Keratinocyte (primary cell): ENCODE measurements around the gene GBP7. TPM values are rescaled to one million over a fixed set of nuclear protein-coding genes. Genes with fewer than 3 reads are reported as not detected.

Experiments
- DNase-seq: peaks from one replicate; pipeline ENCODE4 v3.0.0-alpha.2; 2011; ENCODE audit warnings: low read depth, missing footprints, low spot score
- FAIRE-seq: peaks from 2 replicates; lab custom pipeline; 2011; peaks lifted over from hg19 to GRCh38; lab: Jason Lieb, UNC
- H2AFZ ChIP-seq: 2 replicates; pipeline ENCODE4 v1.6.0; 2012; ENCODE audit warnings: low read length, control low read depth, inconsistent platforms; ENCODE audit not compliant: control insufficient read depth
- H3K27ac ChIP-seq: 2 replicates; pipeline ENCODE4 v1.5.1; 2011; ENCODE audit warnings: low read length; ENCODE audit not compliant: control insufficient read depth, insufficient read depth
- H3K27me3 ChIP-seq: 3 replicates; pipeline ENCODE4 v1.6.0; 2011; ENCODE audit warnings: low read length; ENCODE audit not compliant: control insufficient read depth, insufficient read depth; ENCODE audit errors: extremely low read depth
- H3K36me3 ChIP-seq, 2 experiments: 2 replicates in 1 of 2; 3 replicates in 1 of 2; pipeline ENCODE4 v1.5.1; 2011; ENCODE audit warnings: low read length in 2 of 2, mild to moderate bottlenecking in 1 of 2; ENCODE audit not compliant: control insufficient read depth in 2 of 2, insufficient read depth in 2 of 2; ENCODE audit errors: extremely low read depth in 1 of 2
- H3K4me1 ChIP-seq: 3 replicates; pipeline ENCODE4 v1.5.1; 2011; ENCODE audit warnings: low read length; ENCODE audit not compliant: control insufficient read depth, insufficient read depth; ENCODE audit errors: extremely low read depth
- H3K4me2 ChIP-seq: 3 replicates; pipeline ENCODE4 v1.6.0; 2011; ENCODE audit warnings: low read depth, low read length; ENCODE audit not compliant: control insufficient read depth, insufficient read depth; ENCODE audit errors: extremely low read depth
- H3K4me3 ChIP-seq, 3 experiments: fragments of 200-600 bp in 1 of 3; sonication (generic) in 1 of 3; 2 replicates in 2 of 3; 3 replicates in 1 of 3; pipeline ENCODE4 v1.5.1; 2011 to 2016; ENCODE audit warnings: low read length in 3 of 3, mild to moderate bottlenecking in 3 of 3, control low read depth in 2 of 3, inconsistent platforms in 1 of 3, low read depth in 1 of 3, mixed read lengths in 1 of 3, mixed run types in 1 of 3, moderate library complexity in 1 of 3; ENCODE audit not compliant: control insufficient read depth in 2 of 3, insufficient read depth in 2 of 3; ENCODE audit errors: extremely low read depth in 1 of 3
- H3K79me2 ChIP-seq: 2 replicates; pipeline ENCODE4 v1.6.0; 2012; ENCODE audit warnings: low read length; ENCODE audit not compliant: control insufficient read depth, insufficient read depth
- H3K9ac ChIP-seq: 3 replicates; pipeline ENCODE4 v1.6.0; 2011; ENCODE audit warnings: low read length; ENCODE audit not compliant: control insufficient read depth, insufficient read depth; ENCODE audit errors: extremely low read depth
- H3K9me1 ChIP-seq: 3 replicates; pipeline ENCODE4 v1.6.0; 2011; ENCODE audit warnings: low read length; ENCODE audit not compliant: control insufficient read depth, insufficient read depth; ENCODE audit errors: extremely low read depth
- H3K9me3 ChIP-seq: 2 replicates; pipeline ENCODE4 v1.5.1; 2012; ENCODE audit warnings: low read depth, low read length; ENCODE audit not compliant: control insufficient read depth
- H4K20me1 ChIP-seq: 3 replicates; pipeline ENCODE4 v1.6.0; 2011; ENCODE audit warnings: low read length; ENCODE audit not compliant: control insufficient read depth, insufficient read depth; ENCODE audit errors: extremely low read depth
- CTCF ChIP-seq, 3 experiments: IDR thresholded peaks in 1 of 3; conservative IDR thresholded peaks in 1 of 3; optimal IDR thresholded peaks in 1 of 3; 2 replicates in 2 of 3; 3 replicates in 1 of 3; pipeline versions ENCODE3 to v1.5.1; 2011; ENCODE audit warnings: low read length in 3 of 3, mild to moderate bottlenecking in 3 of 3, moderate library complexity in 2 of 3, control low read depth in 1 of 3, inconsistent platforms in 1 of 3; ENCODE audit not compliant: insufficient read depth in 2 of 3; ENCODE audit errors: extremely low read depth in 1 of 3
- EZH2 ChIP-seq: IDR thresholded peaks from one replicate; pipeline ENCODE4 v1.6.1; 2012; ENCODE audit warnings: inconsistent platforms, mild to moderate bottlenecking, low read length, moderate library complexity
- dilution Hi-C: fragments of 300-500 bp; cut with MboI; formaldehyde crosslinking; loops from one replicate; pipeline ENCODE4 v1.7.0; 2020; ENCODE audit warnings: low sequenced_read_pairs; ENCODE audit not compliant: extremely low pct_ligation_motif_present
- polyA plus RNA-seq, 5 experiments: library from polyadenylated mRNA; depleted of rRNA in 3 of 5; stranded (reverse) in 3 of 5; stranded (forward) in 1 of 5; unstranded in 1 of 5; fragments of >200 nt; gene quantifications; 1 replicate in 1 of 5; 2 replicates in 3 of 5; 3 replicates in 1 of 5; pipeline versions ENCODE4 v1.2.1 to v1.2.3, GENCODE V29; 2011 to 2012; ENCODE audit warnings: missing spikeins in 2 of 5, low read depth in 1 of 5, low replicate concordance in 1 of 5

The GBP7 gene
- polyA plus RNA-seq, 1 donor (not counting 4 experiments of a cell fraction or from before 2014, with no cell fraction given): not detected

GRCh38 chr1:89104147-89104546 is 71.7 kb downstream of the GBP7 start:
- no peak for DNase-seq

GRCh38 chr1:89102021-89102420 is 73.8 kb downstream of the GBP7 start:
- H2AFZ ChIP-seq: no peak overlapping the region
- H3K79me2 ChIP-seq: no peaks in the 10 kb centered on the region
- FAIRE-seq (no peak), DNase-seq (no peak)
- H3K9ac ChIP-seq: no peak overlapping the region
- no peaks in the 10 kb centered on the region for H3K9me3 ChIP-seq
- H3K36me3 ChIP-seq: no peaks in the 10 kb centered on the region
- no peaks in the 10 kb centered on the region for H3K9me1 ChIP-seq
- H3K27me3 ChIP-seq: no peaks in the 10 kb centered on the region
- H3K27ac ChIP-seq: no peak overlapping the region
- no peaks in the 10 kb centered on the region for H4K20me1 ChIP-seq
- no peak overlapping the region for H3K4me2 ChIP-seq
- no peaks in the 10 kb centered on the region for H3K4me1 ChIP-seq
- TF ChIP-seq CTCF (optimal IDR thresholded peaks at IDR 0.05 in 1 of 3, IDR thresholded peaks at IDR 0.05 in 1 of 3, conservative IDR thresholded peaks at IDR 0.05 in 1 of 3; ENCODE audit: extremely low read depth in 1 of 3, insufficient read depth in 2 of 3, low read length in 3 of 3) (no peak), EZH2 (no peak)
- H3K4me3 ChIP-seq: no peak overlapping the region
- dilution Hi-C loops: no loop called here

More at GRCh38 chr1:89104147-89104546, 71.7 kb downstream of the GBP7 start:
- peak; percentile 59 for FAIRE-seq
- no peaks in the 10 kb centered on the region for H3K27me3 ChIP-seq
- H3K36me3 ChIP-seq: no peaks in the 10 kb centered on the region
- H2AFZ ChIP-seq: no peak overlapping the region
- H3K4me1 ChIP-seq: no peaks in the 10 kb centered on the region
- no peaks in the 10 kb centered on the region for H3K9me1 ChIP-seq
- dilution Hi-C loops: no loop called here
- H3K27ac ChIP-seq: no peak overlapping the region
- H3K4me3 ChIP-seq: no peak overlapping the region
- no peaks in the 10 kb centered on the region for H4K20me1 ChIP-seq
- no peak overlapping the region for H3K4me2 ChIP-seq
- H3K9ac ChIP-seq: no peak overlapping the region
- no peaks in the 10 kb centered on the region for H3K79me2 ChIP-seq
- H3K9me3 ChIP-seq: no peaks in the 10 kb centered on the region
- no peak for TF ChIP-seq EZH2
- no peak for TF ChIP-seq CTCF (optimal IDR thresholded peaks at IDR 0.05 in 1 of 3, IDR thresholded peaks at IDR 0.05 in 1 of 3, conservative IDR thresholded peaks at IDR 0.05 in 1 of 3; ENCODE audit: extremely low read depth in 1 of 3, insufficient read depth in 2 of 3, low read length in 3 of 3)
